HG03025 (cell line): Measurements from ENCODE around the gene PHTF2.
"Not testable (repeated sequence)": the region's sequence is repeated elsewhere in the genome, so short reads cannot be mapped to it uniquely, and the experiment has no call there.

Experiments used
- ATAC-seq: cut with Tn5 transposase; IDR thresholded peaks from one replicate; pipeline ENCODE4 v1.9.1; 2021; ENCODE audit warnings: mild to moderate bottlenecking, moderate library complexity; ENCODE audit not compliant: unreplicated experiment, low FRiP score

The PHTF2 gene

DNA sequence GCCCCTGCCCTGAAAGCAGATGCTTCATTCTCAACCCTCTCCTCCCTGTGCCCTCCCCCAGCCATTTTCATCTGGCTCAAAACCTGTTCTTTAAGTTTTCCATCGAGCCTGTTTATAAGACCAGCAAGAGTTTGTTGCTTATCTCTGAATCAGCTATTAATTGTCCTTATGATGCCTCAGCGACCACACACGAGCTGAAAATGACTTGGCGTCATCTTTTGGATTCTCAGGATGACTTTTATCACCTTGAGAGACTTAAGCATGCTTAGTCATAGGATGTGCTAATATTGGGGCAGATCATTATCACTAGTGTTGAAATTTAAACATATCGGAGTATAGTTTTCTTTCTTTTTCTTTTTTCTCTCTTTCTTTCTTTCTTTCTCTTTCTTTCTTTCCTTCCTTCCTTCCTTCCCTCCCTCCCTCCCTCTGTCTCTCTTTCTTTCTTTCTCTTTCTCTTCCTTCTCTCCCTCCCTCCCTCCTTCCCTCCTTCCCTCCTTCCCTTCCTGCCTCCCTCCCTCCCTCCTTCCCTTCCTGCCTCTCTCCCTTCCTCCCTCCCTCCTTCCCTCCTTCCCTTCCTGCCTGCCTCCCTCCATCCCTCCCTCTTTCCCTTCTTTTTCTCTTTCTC, 184.5 kb downstream of the PHTF2 start:
- ATAC-seq = no peak

DNA sequence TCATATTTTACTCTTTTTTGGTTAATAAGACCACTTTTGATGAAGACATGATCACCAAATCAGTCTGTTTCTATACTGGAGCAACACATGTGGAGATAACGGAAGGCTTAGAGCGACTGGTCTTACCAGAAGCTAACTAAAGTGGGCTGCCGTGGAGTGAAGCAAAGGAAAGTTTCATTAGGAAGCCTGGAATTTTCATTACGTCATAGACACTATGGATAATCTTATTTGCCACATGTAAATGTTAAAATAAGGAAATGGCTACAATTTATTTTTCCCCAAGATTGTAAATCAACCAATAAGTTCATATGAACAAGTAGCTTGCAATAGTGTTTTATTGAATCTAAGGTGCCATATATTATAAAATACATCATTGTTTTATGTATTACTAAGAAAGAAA, 185.4 kb downstream of the PHTF2 start:
- ATAC-seq = no peak

DNA sequence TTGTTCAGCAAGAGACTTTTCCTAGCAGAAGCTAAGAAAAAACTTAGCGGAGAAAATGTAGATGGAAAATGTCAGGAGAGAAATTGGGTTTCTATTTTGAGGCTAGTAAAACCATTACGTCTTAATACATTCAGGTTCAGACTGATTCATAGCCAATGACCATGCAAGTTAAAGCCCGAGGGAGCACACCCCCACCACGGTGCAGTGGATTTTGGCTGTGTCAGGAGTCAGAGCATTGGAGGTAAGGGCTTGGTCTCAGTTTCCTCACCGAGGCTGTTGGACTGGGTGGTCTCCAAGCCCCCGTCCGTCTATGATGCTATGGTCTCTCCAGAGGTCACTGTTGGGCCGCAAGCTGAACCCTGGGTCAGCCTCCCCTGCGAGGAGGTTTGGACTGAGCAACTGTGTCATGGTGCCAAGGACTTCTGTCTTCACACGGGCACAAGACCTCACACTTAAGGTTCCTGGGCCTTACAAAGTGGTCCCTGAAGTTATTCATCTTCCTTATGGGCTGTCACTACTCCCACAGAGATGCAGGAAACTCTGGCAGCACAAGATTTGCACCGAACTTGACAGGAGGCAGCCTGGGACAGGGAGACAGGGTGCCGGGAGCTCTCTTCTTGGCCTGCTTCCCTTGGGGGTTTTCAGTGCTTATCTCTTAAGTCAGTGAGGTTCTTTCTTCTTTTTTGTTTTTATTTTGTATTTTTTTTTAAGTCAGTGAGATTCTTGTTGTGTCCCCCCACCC, 186.8 kb downstream of the PHTF2 start:
- ATAC-seq = no peak

DNA sequence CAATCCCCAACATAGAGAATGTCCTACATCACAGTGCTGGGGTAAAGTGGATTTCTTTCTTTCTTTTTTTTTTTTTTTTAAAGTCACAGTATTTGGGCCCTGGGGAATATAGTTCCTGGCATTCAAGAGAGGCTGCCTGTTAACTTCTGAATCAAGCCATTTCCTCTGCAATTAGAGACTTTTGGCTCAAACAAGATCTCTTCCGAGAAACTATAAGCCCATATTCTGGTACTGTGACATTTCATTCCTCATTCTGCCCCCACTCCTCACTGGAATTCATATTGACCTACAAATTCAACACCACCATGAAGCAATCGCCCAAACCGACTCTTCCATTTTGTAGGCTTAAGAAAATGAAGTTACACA, 187.4 kb downstream of the PHTF2 start:
- ATAC-seq = no peak

DNA sequence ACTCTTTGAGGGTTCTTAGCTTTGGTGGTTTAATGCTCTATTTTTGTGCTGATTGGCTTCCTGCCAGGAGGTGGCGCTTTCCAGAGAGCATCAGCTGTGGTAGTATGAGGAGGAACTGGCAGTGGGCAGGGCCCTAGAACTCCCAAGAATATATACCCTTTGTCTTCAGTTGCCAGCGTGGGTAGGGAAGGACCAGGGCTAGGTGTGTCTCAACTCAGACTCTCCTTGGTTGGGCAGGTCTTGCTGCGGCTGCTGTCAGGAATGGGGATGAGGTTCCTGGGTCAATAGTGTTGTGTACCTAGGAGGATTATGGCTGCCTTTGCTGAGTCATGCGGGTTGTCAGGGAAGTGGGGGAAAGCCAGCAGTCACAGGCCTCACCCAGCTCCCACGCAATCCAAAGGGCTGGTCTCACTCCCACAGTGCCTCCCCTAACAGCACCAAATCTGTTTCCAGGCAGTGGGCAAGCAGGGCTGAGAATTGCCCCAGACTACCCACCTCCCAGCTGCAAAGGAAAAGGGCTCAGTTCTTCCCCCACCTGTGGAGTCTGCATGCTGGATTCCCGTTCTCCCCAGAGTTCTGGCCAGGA, 191.5 kb downstream of the PHTF2 start:
- ATAC-seq = no peak

DNA sequence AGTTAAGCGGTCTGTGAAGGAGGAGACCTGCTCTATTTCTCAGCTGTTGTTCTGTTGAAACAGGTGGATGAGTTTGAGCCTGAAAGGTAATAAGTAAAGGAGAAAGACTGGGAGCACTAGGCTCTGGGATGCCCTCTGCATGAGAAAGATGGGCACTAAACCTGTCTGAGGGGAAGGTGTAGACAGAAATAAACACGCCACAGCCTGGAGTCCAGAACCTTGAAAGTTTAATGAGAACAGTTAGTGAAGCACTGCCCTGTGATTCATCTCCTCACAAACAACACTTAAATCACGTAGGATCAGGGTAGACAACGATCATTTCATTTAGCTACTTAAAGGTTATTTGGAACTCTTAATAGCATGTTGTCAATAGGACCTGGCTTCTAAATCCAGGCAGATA, 193.1 kb downstream of the PHTF2 start:
- ATAC-seq = no peak

DNA sequence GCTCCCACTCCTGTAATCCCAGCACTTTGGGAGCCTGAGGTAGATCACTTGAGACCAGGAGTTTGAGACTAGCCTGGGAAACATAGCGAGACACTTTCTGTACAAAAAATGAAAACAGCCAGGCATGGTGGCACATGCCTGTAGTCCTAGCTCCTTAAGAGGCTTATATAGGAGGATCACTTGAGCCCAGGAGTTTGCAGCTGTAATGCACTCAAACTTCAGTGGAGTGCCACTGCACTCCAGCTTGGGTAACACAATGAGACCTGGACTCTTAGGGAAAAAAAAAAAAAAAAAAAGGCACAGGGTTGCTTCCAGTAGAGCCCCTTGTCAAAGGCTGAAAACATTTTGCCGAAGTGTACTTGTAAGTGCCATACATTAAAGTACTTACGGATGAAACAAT, 195.3 kb downstream of the PHTF2 start:
- ATAC-seq = no peak

DNA sequence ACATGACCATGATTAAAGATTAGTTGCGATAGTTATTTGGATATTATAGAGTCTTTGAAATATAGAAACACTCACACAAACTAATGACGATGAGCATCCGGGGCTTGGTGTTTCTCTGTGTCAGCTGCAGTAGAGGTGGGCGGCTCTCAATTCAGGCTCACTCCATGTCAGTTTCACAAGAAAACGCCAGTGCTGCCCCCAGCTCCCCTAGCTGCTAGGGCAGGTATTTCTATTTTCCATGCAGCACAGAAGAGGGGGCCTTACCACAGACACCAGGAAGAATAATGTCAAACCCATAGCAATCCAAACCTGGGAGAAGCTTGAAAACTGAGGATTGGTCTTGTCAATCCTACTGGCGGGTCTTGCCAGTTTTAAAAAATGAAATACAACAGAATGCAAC, 197.1 kb downstream of the PHTF2 start:
- ATAC-seq = no peak

DNA sequence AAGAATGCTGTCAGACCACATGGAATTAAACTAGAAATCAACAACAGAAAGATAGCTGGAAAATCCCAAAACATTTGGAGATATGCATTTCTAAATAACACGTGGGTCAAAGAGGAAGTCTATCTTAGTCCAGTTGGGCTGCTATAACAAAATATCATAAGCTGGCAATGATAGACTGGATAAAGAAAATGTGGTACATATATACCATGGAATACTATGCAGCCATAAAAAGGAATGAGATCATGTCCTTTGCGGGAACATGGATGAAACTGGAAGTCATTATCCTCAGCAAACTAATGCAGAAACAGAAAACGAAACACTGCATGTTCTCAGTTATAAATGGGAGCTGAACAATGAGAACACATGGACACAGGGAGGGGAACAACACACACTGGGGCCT, 200.6 kb downstream of the PHTF2 start:
- not testable (repeated sequence) for ATAC-seq

DNA sequence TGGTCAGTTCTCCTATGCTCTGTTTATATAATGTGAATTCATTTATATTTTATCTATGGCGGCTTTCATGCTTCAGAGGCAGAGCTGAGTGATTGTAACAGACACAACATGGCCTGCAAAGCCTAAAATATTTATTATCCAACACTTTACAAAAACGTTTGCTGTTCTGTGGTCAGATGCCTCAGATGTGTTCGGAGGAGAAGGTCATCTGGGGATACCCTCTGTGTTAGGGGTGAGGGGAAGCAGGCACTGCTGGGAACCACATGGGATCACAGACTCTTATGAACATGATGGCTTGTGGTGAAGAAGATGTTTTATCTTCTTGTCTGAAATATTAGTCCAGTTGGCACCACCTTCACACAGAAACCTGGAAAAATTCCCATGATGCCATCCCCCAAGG, 203.4 kb downstream of the PHTF2 start:
- ATAC-seq = no peak

DNA sequence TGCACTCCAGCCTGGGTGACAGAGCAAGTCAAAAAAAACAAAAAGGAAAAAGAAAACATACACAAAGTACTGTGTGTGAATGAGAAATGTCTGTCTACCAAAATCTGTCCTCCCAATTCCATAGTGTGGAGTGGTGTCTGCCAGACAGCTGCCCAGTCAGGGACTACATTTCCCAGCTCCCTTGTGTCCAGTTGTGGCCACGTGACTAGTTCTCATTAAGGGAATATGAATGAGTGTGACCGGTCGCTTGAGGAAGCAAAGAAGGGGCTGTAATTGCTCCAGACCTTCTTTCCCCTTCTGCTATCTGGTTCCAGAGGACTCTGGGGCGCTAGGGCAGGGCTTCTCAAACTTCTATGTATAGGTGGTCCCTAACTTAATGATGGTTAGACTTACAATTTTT, 204.1 kb downstream of the PHTF2 start:
- ATAC-seq = no peak

DNA sequence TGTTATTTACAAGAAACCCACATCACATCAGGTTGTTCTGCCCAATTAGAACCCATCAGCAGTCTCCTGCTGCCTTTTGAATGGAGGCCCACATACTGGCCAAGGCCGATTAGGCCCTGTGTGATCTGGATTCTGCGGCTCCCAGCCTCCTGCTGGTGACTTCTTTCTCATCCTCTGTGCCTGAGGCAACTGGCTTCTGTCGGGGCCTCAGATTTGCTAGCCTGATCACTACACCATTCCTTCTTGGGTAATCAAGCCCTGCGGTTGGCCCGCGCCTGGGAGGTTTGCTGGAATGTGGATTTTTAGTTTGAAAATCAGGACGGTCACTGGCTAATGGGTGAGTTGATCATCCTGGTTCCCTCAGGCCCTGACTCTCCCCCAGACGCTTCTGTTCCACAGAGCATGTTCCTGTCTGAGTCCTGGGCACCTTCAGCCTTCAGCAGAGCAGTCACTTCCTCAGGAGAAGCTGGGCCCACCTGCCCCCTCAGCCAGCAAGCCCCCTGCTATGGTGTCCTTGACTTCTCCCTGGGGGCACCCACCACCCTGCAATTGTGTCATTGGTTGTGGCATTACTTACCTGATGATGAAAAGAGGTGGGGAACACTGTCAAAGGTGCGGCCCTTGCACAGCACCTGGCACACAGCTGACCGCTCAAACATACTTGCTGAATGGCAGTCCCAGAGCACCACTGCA, 207.6 kb downstream of the PHTF2 start:
- no peak for ATAC-seq
